ENCODE measurements around the gene OR2W3. TPM values are rescaled to one million over a fixed set of nuclear protein-coding genes. Genes with fewer than 3 reads are reported as not detected.

Gene OR2W3
- total and polyA plus RNA-seq, 2 of the 8 experiments (the other 6 are each of a cell fraction or from before 2014, with no cell fraction given), result 0.12 to 1.1 TPM

DNA sequence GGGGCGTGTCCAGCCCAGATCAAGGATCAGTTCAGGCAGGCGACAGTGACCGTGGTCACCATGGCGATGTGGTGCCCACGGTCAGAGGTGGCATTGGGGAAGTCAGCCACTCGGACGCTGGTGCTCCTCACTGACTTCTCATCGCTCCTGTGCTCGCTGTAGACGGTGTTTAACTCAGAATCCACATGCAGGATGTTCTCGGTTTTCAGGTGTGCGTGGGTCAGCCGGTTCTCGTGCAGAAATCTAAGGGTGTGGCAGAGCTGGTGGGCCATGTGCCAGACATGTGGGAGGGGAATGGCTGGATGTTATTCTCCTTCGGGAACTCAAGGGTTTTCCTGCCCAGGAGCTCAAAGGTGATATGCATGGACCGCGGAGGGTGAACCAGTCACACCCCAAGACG, 41.0 kb downstream of the OR2W3 start:
- no peaks in the 10 kb centered on the region for H3K79me2 ChIP-seq (ENCODE audit: control insufficient read depth in 1 of 2, insufficient read depth in 2 of 2, low read length in 2 of 2)
- no peak overlapping the region for H2BK15ac ChIP-seq (ENCODE audit: low read length)
- H4K8ac ChIP-seq (ENCODE audit: extremely low read depth, insufficient read depth, low read length), result no peak overlapping the region
- H2BK12ac ChIP-seq (ENCODE audit: low read depth, low read length), result no peak overlapping the region
- no peaks in the 10 kb centered on the region for H3K36me3 ChIP-seq (ENCODE audit: control insufficient read depth in 2 of 4, insufficient read depth in 4 of 4, low read length in 3 of 4)
- WGBS, 2 experiments (ENCODE audit: extremely low coverage in 1 of 2, insufficient coverage in 1 of 2, insufficient read length in 1 of 2, insufficient replicate concordance in 2 of 2, low coverage in 1 of 2, low lambda C conversion rate in 2 of 2, missing lambda C conversion rate in 1 of 2), result 86% methylated on average over 18 of the region's 18 CpGs; no CpG with 5 or more reads in 1 of the 2 experiments
- DNase-seq (ENCODE audit: low read depth in 1 of 2, low spot score in 2 of 2), result no peak
- no peak overlapping the region for H2AFZ ChIP-seq (ENCODE audit: low read length)
- H2BK120ac ChIP-seq (replicated peaks; ENCODE audit: low read depth, low read length), result no peak overlapping the region
- no peak overlapping the region for H3K23ac ChIP-seq (ENCODE audit: insufficient read length)
- FAIRE-seq, result no peak
- no peaks in the 10 kb centered on the region for H3K79me1 ChIP-seq (ENCODE audit: low read depth, low read length)
- no peak overlapping the region for H3K27ac ChIP-seq (ENCODE audit: low read depth, low read length)
- H3K4me3 ChIP-seq (ENCODE audit: extremely low read depth in 1 of 4, insufficient read depth in 2 of 4, low read depth in 3 of 4, low read length in 4 of 4), result no peak overlapping the region
- no peaks in the 10 kb centered on the region for H3K4me1 ChIP-seq (replicated peaks in 1 of 4; ENCODE audit: control insufficient read depth in 3 of 4, insufficient read depth in 4 of 4, low read length in 3 of 4)
- no peaks in the 10 kb centered on the region for H3K27me3 ChIP-seq (replicated peaks in 1 of 4; ENCODE audit: control insufficient read depth in 3 of 4, extremely low read depth in 1 of 4, insufficient read depth in 3 of 4, low read length in 3 of 4)
- no peak overlapping the region for H3K9ac ChIP-seq (replicated peaks in 1 of 4; ENCODE audit: extremely low read depth in 1 of 4, low read depth in 3 of 4, low read length in 3 of 4)
- H3K14ac ChIP-seq (ENCODE audit: insufficient read length), result no peak overlapping the region
- no peak overlapping the region for H2AK5ac ChIP-seq (ENCODE audit: low read depth, low read length)
- no peak overlapping the region for H2BK5ac ChIP-seq (ENCODE audit: low read depth, low read length)
- H3K4me2 ChIP-seq (ENCODE audit: insufficient read depth in 1 of 2, low read depth in 2 of 2, low read length in 2 of 2), result no peak overlapping the region
- H3K18ac ChIP-seq (ENCODE audit: extremely low read depth, low read length), result no peak overlapping the region
- H3K9me3 ChIP-seq (ENCODE audit: insufficient read depth in 2 of 2, low read depth in 1 of 2, low read length in 1 of 2), result peaks cover 60 to 63% of the 10 kb centered on the region in 2 experiments
- H4K91ac ChIP-seq (replicated peaks; ENCODE audit: insufficient read length, low read length), result no peak overlapping the region
- H3K23me2 ChIP-seq (ENCODE audit: low read depth, low read length), result no peaks in the 10 kb centered on the region
- H2BK20ac ChIP-seq (ENCODE audit: low read length), result no peak overlapping the region
- ChIA-PET CTCF (ENCODE audit: partially characterized antibody) (interaction anchor here (0.7 to 1.2 kb wide), 7 partner anchors 9 to 862 kb away, joined by 3 to 4 read pairs (median 3); no protein-coding TSS in a partner anchor), POLR2A (ENCODE audit: partially characterized antibody) (no interaction called here)
- H3K4ac ChIP-seq (replicated peaks; ENCODE audit: insufficient read length, low read depth, low read length), result no peak overlapping the region
- no peaks in the 10 kb centered on the region for H4K20me1 ChIP-seq (replicated peaks in 1 of 2; ENCODE audit: control insufficient read depth in 1 of 2, insufficient read depth in 2 of 2, low read length in 2 of 2)
- H4K5ac ChIP-seq (ENCODE audit: insufficient read length, low read depth, low read length), result no peak overlapping the region
- no peak overlapping the region for H3K56ac ChIP-seq (replicated peaks; ENCODE audit: insufficient read length, low read depth, low read length)
- TF ChIP-seq SRF (IDR thresholded peaks at IDR 0.05; ENCODE audit: low read depth, low read length) (no peak), NRF1 (IDR thresholded peaks at IDR 0.05; ENCODE audit: low read depth, low read length) (no peak), ASH2L (IDR thresholded peaks at IDR 0.05; ENCODE audit: low read length) (no peak), MAFK (IDR thresholded peaks at IDR 0.05; ENCODE audit: low read depth, low read length) (no peak), TEAD4 (IDR thresholded peaks at IDR 0.05; ENCODE audit: low read depth, low read length) (no peak), SUZ12 (IDR thresholded peaks at IDR 0.05; ENCODE audit: low read length) (no peak), FOSL1 (IDR thresholded peaks at IDR 0.05; ENCODE audit: insufficient read depth, low read depth, low read length) (no peak), ZNF274 (IDR thresholded peaks at IDR 0.05; ENCODE audit: borderline replicate concordance, extremely low read depth, low read length) (no peak), EP300 (IDR thresholded peaks at IDR 0.05; ENCODE audit: borderline replicate concordance in 1 of 2, low read depth in 2 of 2, low read length in 2 of 2) (no peak), RNF2 (IDR thresholded peaks at IDR 0.05; ENCODE audit: borderline replicate concordance, low read depth, low read length, missing control alignments, poor library complexity, severe bottlenecking) (no peak), POU5F1 (IDR thresholded peaks at IDR 0.05; ENCODE audit: low read depth, low read length) (no peak), EZH2 (IDR thresholded peaks at IDR 0.05; ENCODE audit: low read depth, low read length, severe bottlenecking) (no peak), SP4 (IDR thresholded peaks at IDR 0.05; ENCODE audit: low read length) (no peak)
- TF ChIP-seq, protein P1, sequence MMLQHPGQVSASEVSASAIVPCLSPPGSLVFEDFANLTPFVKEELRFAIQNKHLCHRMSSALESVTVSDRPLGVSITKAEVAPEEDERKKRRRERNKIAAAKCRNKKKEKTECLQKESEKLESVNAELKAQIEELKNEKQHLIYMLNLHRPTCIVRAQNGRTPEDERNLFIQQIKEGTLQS (IDR thresholded peaks at IDR 0.05; ENCODE audit: insufficient read depth, low read depth, low read length), result no peak

Data from H1 (cell line).